ENCODE measurements around the gene HNRNPUL2. TPM values are rescaled to one million over a fixed set of nuclear protein-coding genes. Genes with fewer than 3 reads are reported as not detected.

HNRNPUL2 gene
- total RNA-seq, 2 donors from 2014 or later = 21.3 to 41.8 TPM

GRCh38 chr11:62757846-62758788, 30.9 kb upstream of the HNRNPUL2 start:
- Histone ChIP-seq H3K9me3 (no peaks in the 10 kb centered on the region), H3K36me3 (peaks cover 3% of the 10 kb centered on the region), H3K4me3 (no peak overlapping the region), H3K4me1 (ENCODE audit: control insufficient read depth in 1 of 2, low read depth in 2 of 2) (peaks cover 18 to 23% of the 10 kb centered on the region in 2 donors), H3K27me3 (replicated peaks; ENCODE audit: insufficient read depth) (no peaks in the 10 kb centered on the region), H3K27ac (no peak overlapping the region)
- DNase-seq (ENCODE audit: low spot score) = no peak
- ATAC-seq (ENCODE audit: insufficient number of reproducible peaks, low FRiP score, low read depth) = no peak
- TF ChIP-seq CTCF (IDR thresholded peaks at IDR 0.05) = no peak

GRCh38 chr11:62755086-62755615, 27.9 kb upstream of the HNRNPUL2 start:
- TF ChIP-seq CTCF (IDR thresholded peaks at IDR 0.05) = no peak
- H3K4me1 ChIP-seq (ENCODE audit: control insufficient read depth in 1 of 2, low read depth in 2 of 2) = peaks cover 10 to 27% of the 10 kb centered on the region in 2 donors
- H3K27ac ChIP-seq = no peak overlapping the region
- H3K27me3 ChIP-seq (replicated peaks; ENCODE audit: insufficient read depth) = no peaks in the 10 kb centered on the region
- no peak overlapping the region for H3K4me3 ChIP-seq
- ATAC-seq (ENCODE audit: insufficient number of reproducible peaks, low FRiP score, low read depth) (no peak), DNase-seq (ENCODE audit: low spot score) (no peak)
- no peaks in the 10 kb centered on the region for H3K9me3 ChIP-seq
- peaks cover 3% of the 10 kb centered on the region for H3K36me3 ChIP-seq

GRCh38 chr11:62753736-62754603, 26.7 kb upstream of the HNRNPUL2 start, which contains the start of gene ZBTB3:
Gene ZBTB3, minus strand, starts transcription at chr11:62754160. Its CDS starts 496 bp downstream, at chr11:62753664.
- ATAC-seq (ENCODE audit: insufficient number of reproducible peaks, low FRiP score, low read depth) (peak; percentile 100), DNase-seq (ENCODE audit: low spot score) (peak; percentile 96)
- H3K4me3 ChIP-seq = peak within 1 kb of the TSS; percentile 72
- no peaks in the 10 kb centered on the region for H3K9me3 ChIP-seq
- H3K4me1 ChIP-seq (ENCODE audit: control insufficient read depth in 1 of 2, low read depth in 2 of 2) = peaks cover 10 to 27% of the 10 kb centered on the region in 2 donors
- peak within 1 kb of the TSS; percentile 89 to 96 for H3K27ac ChIP-seq
- no peaks in the 10 kb centered on the region for H3K27me3 ChIP-seq (replicated peaks; ENCODE audit: insufficient read depth)
- TF ChIP-seq CTCF (IDR thresholded peaks at IDR 0.05) = no peak
- peaks cover 3% of the 10 kb centered on the region for H3K36me3 ChIP-seq

- peak overlapping the region; percentile 89 to 96 for H3K27ac ChIP-seq
Measured at GRCh38 chr11:62752994-62753735, 25.9 kb upstream of the HNRNPUL2 start.

More at GRCh38 chr11:62752994-62753735, 25.9 kb upstream of the HNRNPUL2 start:
- Histone ChIP-seq H3K4me3 (peak overlapping the region; percentile 72), H3K4me1 (ENCODE audit: control insufficient read depth in 1 of 2, low read depth in 2 of 2) (peaks cover 10 to 27% of the 10 kb centered on the region in 2 donors), H3K36me3 (peaks cover 3% of the 10 kb centered on the region), H3K27me3 (replicated peaks; ENCODE audit: insufficient read depth) (no peaks in the 10 kb centered on the region), H3K9me3 (no peaks in the 10 kb centered on the region)
- TF ChIP-seq CTCF (IDR thresholded peaks at IDR 0.05) = no peak
- DNase-seq (ENCODE audit: low spot score) (no peak), ATAC-seq (ENCODE audit: insufficient number of reproducible peaks, low FRiP score, low read depth) (no peak)
